BE2C (cell line): ENCODE results near the gene COMMD9.

Experiments
- DNase-seq: peaks from one replicate; pipeline ENCODE4 v3.0.0-alpha.2; 2020
- H3K27me3 ChIP-seq: fragments of 250-450 bp; sonication (Bioruptor Pico); 2 replicates; pipeline ENCODE4 v1.5.1; 2020; ENCODE audit warnings: mild to moderate bottlenecking
- H3K36me3 ChIP-seq: fragments of 250-450 bp; sonication (Bioruptor Pico); 2 replicates; pipeline ENCODE4 v1.5.1; 2020; ENCODE audit warnings: mild to moderate bottlenecking
- H3K4me1 ChIP-seq: fragments of 250-450 bp; sonication (Bioruptor Pico); 2 replicates; pipeline ENCODE4 v1.5.1; 2020
- H3K4me3 ChIP-seq: 2 replicates; pipeline ENCODE4 v1.5.1; 2011; ENCODE audit warnings: low read depth, low read length
- H3K9me3 ChIP-seq: fragments of 250-450 bp; sonication (Bioruptor Pico); 2 replicates; pipeline ENCODE4 v1.5.1; 2020
- CTCF ChIP-seq: IDR thresholded peaks from 2 replicates; pipeline ENCODE4 v1.5.1; 2012; ENCODE audit warnings: mild to moderate bottlenecking, low read depth, low read length

COMMD9 gene

GRCh38 chr11:36254713-36255112 lies 34.5 kb downstream of the COMMD9 start:
- TF ChIP-seq CTCF: no peak
- no peaks in the 10 kb centered on the region for H3K36me3 ChIP-seq
- H3K27me3 ChIP-seq: no peaks in the 10 kb centered on the region
- DNase-seq: no peak
- H3K9me3 ChIP-seq: no peaks in the 10 kb centered on the region
- peaks cover 5% of the 10 kb centered on the region; the same call in 1 of the 2 replicates for H3K4me1 ChIP-seq
- H3K4me3 ChIP-seq: no peak overlapping the region

GRCh38 chr11:36253238-36253637 lies 36.0 kb downstream of the COMMD9 start:
- peak; percentile 80 for DNase-seq
- peaks cover 5% of the 10 kb centered on the region; the same call in 1 of the 2 replicates for H3K4me1 ChIP-seq
- no peak for TF ChIP-seq CTCF
- H3K9me3 ChIP-seq: no peaks in the 10 kb centered on the region
- H3K27me3 ChIP-seq: no peaks in the 10 kb centered on the region
- H3K4me3 ChIP-seq: no peak overlapping the region
- H3K36me3 ChIP-seq: no peaks in the 10 kb centered on the region

GRCh38 chr11:36251823-36252222 lies 37.4 kb downstream of the COMMD9 start:
- Histone ChIP-seq H3K27me3 (no peaks in the 10 kb centered on the region), H3K4me1 (peaks cover 5% of the 10 kb centered on the region; the same call in 1 of the 2 replicates), H3K4me3 (no peak overlapping the region), H3K36me3 (no peaks in the 10 kb centered on the region), H3K9me3 (no peaks in the 10 kb centered on the region)
- no peak for TF ChIP-seq CTCF
- DNase-seq: no peak

- TF ChIP-seq CTCF: no peak
- Histone ChIP-seq H3K4me3 (no peak overlapping the region), H3K4me1 (peaks cover 5% of the 10 kb centered on the region; the same call in 1 of the 2 replicates), H3K36me3 (no peaks in the 10 kb centered on the region), H3K9me3 (no peaks in the 10 kb centered on the region), H3K27me3 (no peaks in the 10 kb centered on the region)
- DNase-seq: no peak
Observed at GRCh38 chr11:36249246-36249645, 40.0 kb downstream of the COMMD9 start.

- H3K27me3 ChIP-seq: no peaks in the 10 kb centered on the region
Observed at GRCh38 chr11:36248436-36248835, 40.8 kb downstream of the COMMD9 start.

GRCh38 chr11:36247493-36247892 lies 41.7 kb downstream of the COMMD9 start:
- H3K9me3 ChIP-seq: no peaks in the 10 kb centered on the region
- H3K27me3 ChIP-seq: no peaks in the 10 kb centered on the region
- H3K4me1 ChIP-seq: no peaks in the 10 kb centered on the region
- no peak for DNase-seq
- no peaks in the 10 kb centered on the region for H3K36me3 ChIP-seq
- TF ChIP-seq CTCF: no peak
- H3K4me3 ChIP-seq: no peak overlapping the region

More at GRCh38 chr11:36248436-36248835, 40.8 kb downstream of the COMMD9 start:
- no peaks in the 10 kb centered on the region for H3K9me3 ChIP-seq
- H3K4me1 ChIP-seq: peaks cover under 1% of the 10 kb centered on the region; the same call in 1 of the 2 replicates
- H3K4me3 ChIP-seq: no peak overlapping the region
- no peaks in the 10 kb centered on the region for H3K36me3 ChIP-seq
- DNase-seq: no peak
- no peak for TF ChIP-seq CTCF
